Endothelial cell of umbilical vein (primary cell): Measurements from ENCODE around the gene TUB. TPM values are rescaled to one million over a fixed set of nuclear protein-coding genes. Genes with fewer than 3 reads are reported as not detected.
A peak's percentile ranks its signal among the peaks of the same experiment; 100 is the strongest.

ENCODE experiments used
- BruUV-seq: library from RNA; stranded (reverse); fragments of 400-500 nt; replicated peaks from 2 replicates; lab custom pipeline; 2021; lab: Mats Ljungman, UMichigan
- CTCF ChIA-PET: fragments of 300-600, 350-600 bp; sonication (Branson Sonifier 250); formaldehyde crosslinking; loops from one replicate; lab custom pipeline; 2021; ENCODE audit warnings: antibody characterized with exemption, inconsistent platforms; lab: Charles Lee
- POLR2A ChIA-PET: fragments of 300-600, 350-600 bp; sonication (Branson Sonifier 250); formaldehyde crosslinking; loops from one replicate; lab custom pipeline; 2021; ENCODE audit warnings: antibody characterized with exemption, inconsistent platforms; lab: Charles Lee
- DNase-seq: peaks from one replicate; pipeline ENCODE4 v3.0.0-alpha.2; 2011; ENCODE audit warnings: low read depth, low spot score
- FAIRE-seq: peaks from 2 replicates; lab custom pipeline; 2011; peaks lifted over from hg19 to GRCh38; lab: Jason Lieb, UNC
- H2AFZ ChIP-seq: 2 replicates; pipeline ENCODE4 v1.6.0; 2012; ENCODE audit warnings: low read depth, low read length, control low read depth, inconsistent platforms
- H3K27ac ChIP-seq: 2 replicates; pipeline ENCODE4 v1.5.1; 2011; ENCODE audit warnings: low read depth, mild to moderate bottlenecking, control low read depth, low read length, moderate library complexity; ENCODE audit not compliant: insufficient read depth
- H3K27me3 ChIP-seq, 2 experiments: 2 replicates each; pipeline versions ENCODE4 v1.6.0 to v1.6.1; 2011; ENCODE audit warnings: low read length in 2 of 2, mixed read lengths in 1 of 2; ENCODE audit not compliant: control insufficient read depth in 2 of 2, insufficient read depth in 2 of 2
- H3K36me3 ChIP-seq, 2 experiments: 2 replicates in 1 of 2; 3 replicates in 1 of 2; pipeline ENCODE4 v1.5.1; 2011; ENCODE audit warnings: low read length in 2 of 2, mild to moderate bottlenecking in 1 of 2, moderate library complexity in 1 of 2; ENCODE audit not compliant: control insufficient read depth in 2 of 2, insufficient read depth in 2 of 2; ENCODE audit errors: extremely low read depth in 1 of 2
- H3K4me1 ChIP-seq: 3 replicates; pipeline ENCODE4 v1.5.1; 2011; ENCODE audit warnings: mild to moderate bottlenecking, low read length; ENCODE audit not compliant: control insufficient read depth, insufficient read depth; ENCODE audit errors: extremely low read depth
- H3K4me2 ChIP-seq: 2 replicates; pipeline ENCODE4 v1.6.1; 2011; ENCODE audit warnings: low read length, control low read depth, mixed read lengths; ENCODE audit not compliant: insufficient read depth
- H3K4me3 ChIP-seq, 3 experiments: fragments of 200-600 bp in 1 of 3; sonication (generic), shearing (Covaris generic) in 1 of 3; replicated peaks in 1 of 3; 2 replicates each; pipeline ENCODE4 v1.5.1; 2011 to 2016; ENCODE audit warnings: control low read depth in 3 of 3, low read length in 3 of 3, mild to moderate bottlenecking in 2 of 3, inconsistent platforms in 1 of 3, low read depth in 1 of 3, moderate library complexity in 1 of 3; ENCODE audit not compliant: insufficient read depth in 1 of 3
- H3K79me2 ChIP-seq: 2 replicates; pipeline ENCODE4 v1.6.0; 2012; ENCODE audit warnings: low read length, inconsistent platforms; ENCODE audit not compliant: control insufficient read depth, insufficient read depth
- H3K9ac ChIP-seq: replicated peaks from 2 replicates; pipeline ENCODE3; 2011; ENCODE audit warnings: low read length, control low read depth; ENCODE audit not compliant: insufficient read depth; ENCODE audit errors: extremely low read depth
- H3K9me1 ChIP-seq: replicated peaks from 3 replicates; pipeline ENCODE4 v1.6.0; 2011; ENCODE audit warnings: mild to moderate bottlenecking, low read length; ENCODE audit not compliant: control insufficient read depth, insufficient read depth; ENCODE audit errors: extremely low read depth
- H3K9me3 ChIP-seq: replicated peaks from 2 replicates; pipeline ENCODE4 v1.5.1; 2012; ENCODE audit warnings: low read length, inconsistent platforms; ENCODE audit not compliant: control insufficient read depth, insufficient read depth
- H4K20me1 ChIP-seq: replicated peaks from 2 replicates; pipeline ENCODE3; 2011; ENCODE audit warnings: mild to moderate bottlenecking, low read length; ENCODE audit not compliant: control insufficient read depth, insufficient read depth; ENCODE audit errors: extremely low read depth
- CTCF ChIP-seq, 2 donors: IDR thresholded peaks; 1 replicate in 1 of 2; 2 replicates in 1 of 2; pipeline ENCODE4 v1.5.1; 2011; ENCODE audit warnings: low read length in 2 of 2, mild to moderate bottlenecking in 2 of 2, moderate library complexity in 2 of 2, control low read depth in 1 of 2, inconsistent platforms in 1 of 2, low read depth in 1 of 2; ENCODE audit not compliant: insufficient read depth in 1 of 2; ENCODE audit errors: extremely low read depth in 1 of 2
- GATA2 ChIP-seq: IDR thresholded peaks from 2 replicates; pipeline ENCODE4 v1.7.0; 2011; ENCODE audit warnings: low read depth, mild to moderate bottlenecking, moderate library complexity, mixed read lengths, low read length; ENCODE audit not compliant: insufficient read length, insufficient read depth
- JUN ChIP-seq: IDR thresholded peaks from 2 replicates; pipeline ENCODE4 v1.6.1; 2011; ENCODE audit warnings: borderline replicate concordance, low read depth; ENCODE audit not compliant: insufficient read length, insufficient read depth
- POLR2A ChIP-seq: IDR thresholded peaks from 2 replicates; pipeline ENCODE4 v1.6.1; 2012; ENCODE audit warnings: low read depth, mild to moderate bottlenecking, control low read depth, low read length
- POLR2AphosphoS5 ChIP-seq: IDR thresholded peaks from 2 replicates; pipeline ENCODE4 v1.6.1; 2012; ENCODE audit warnings: low read depth, mild to moderate bottlenecking, control low read depth, low read length, moderate library complexity; ENCODE audit not compliant: insufficient read depth
- dilution Hi-C: fragments of 300-500 bp; cut with MboI; formaldehyde crosslinking; loops from one replicate; pipeline ENCODE4 v1.15.0; 2019; ENCODE audit warnings: low sequenced_read_pairs; ENCODE audit not compliant: extremely low pct_ligation_motif_present
- intact Hi-C: fragments of 100-400 bp; cut with micrococcal nuclease; formaldehyde crosslinking; loops from one replicate; pipeline ENCODE4 v1.10.0; 2022
- polyA plus RNA-seq, 4 experiments: library from polyadenylated mRNA; depleted of rRNA in 3 of 4; stranded (reverse) in 3 of 4; unstranded in 1 of 4; fragments of >200 nt; gene quantifications; 2 replicates each; pipeline versions ENCODE4 v1.2.1 to v1.2.3, GENCODE V29; 2011 to 2012; ENCODE audit warnings: missing spikeins in 1 of 4
- total RNA-seq: library from RNA; stranded (reverse); gene quantifications from 2 replicates; pipeline ENCODE4 v1.2.3, GENCODE V29; 2021

Gene TUB
- total and polyA plus RNA-seq, 2 donors (not counting 3 experiments of a cell fraction or from before 2014, with no cell fraction given), result 2.3 to 3.9 TPM

DNA sequence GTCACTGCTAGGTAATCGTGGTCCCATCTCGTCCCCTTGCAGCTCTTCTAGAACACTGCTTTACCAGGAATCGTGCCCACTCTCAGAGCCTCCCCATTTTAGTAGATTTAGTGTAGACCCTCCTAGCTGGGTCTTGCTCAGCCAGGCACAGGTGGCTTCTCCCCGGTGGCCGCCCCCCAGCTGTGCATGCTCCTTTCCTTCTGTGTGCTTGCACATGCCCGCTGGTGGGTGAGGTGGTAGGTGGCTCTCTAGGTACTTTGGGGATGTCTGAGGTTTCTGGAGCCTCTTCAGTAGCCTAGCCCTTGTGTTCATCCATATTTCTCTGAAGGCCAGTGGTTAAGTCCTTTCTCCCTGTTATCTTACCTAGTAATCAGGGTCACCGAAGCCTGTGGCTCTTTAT, 5.6 kb downstream of the TUB start:
- H3K79me2 ChIP-seq, result no peaks in the 10 kb centered on the region
- H3K9ac ChIP-seq, result no peak overlapping the region
- no peaks in the 10 kb centered on the region for H4K20me1 ChIP-seq
- peaks cover 4% of the 10 kb centered on the region for H3K4me1 ChIP-seq
- H3K27ac ChIP-seq, result no peak overlapping the region
- no peak overlapping the region for H3K4me3 ChIP-seq
- ChIA-PET CTCF (interaction anchor here (1.3 to 20.3 kb wide), 4 partner anchors 13 to 79 kb away, joined by 3 to 822 read pairs (median 48); no protein-coding TSS in a partner anchor), POLR2A (no interaction called here)
- no peak overlapping the region for H2AFZ ChIP-seq
- intact Hi-C loops (no loop called here), dilution Hi-C loops (no loop called here)
- DNase-seq, result no peak
- H3K4me2 ChIP-seq, result no peak overlapping the region
- BruUV-seq, result no TSS peak
- H3K9me3 ChIP-seq, result no peaks in the 10 kb centered on the region
- no peaks in the 10 kb centered on the region for H3K36me3 ChIP-seq
- no peaks in the 10 kb centered on the region for H3K27me3 ChIP-seq
- H3K9me1 ChIP-seq, result no peaks in the 10 kb centered on the region
- TF ChIP-seq JUN (no peak), GATA2 (no peak), POLR2A (no peak), POLR2AphosphoS5 (no peak)
- no peak for FAIRE-seq

- dilution Hi-C loops (no loop called here), intact Hi-C loops (no loop called here)
- no peak overlapping the region for H3K27ac ChIP-seq
- H3K4me3 ChIP-seq, result no peak overlapping the region
- no peak for FAIRE-seq
- no peaks in the 10 kb centered on the region for H3K36me3 ChIP-seq
- TF ChIP-seq CTCF (IDR thresholded peaks at IDR 0.05; ENCODE audit: extremely low read depth in 1 of 2, insufficient read depth in 1 of 2, low read depth in 1 of 2, low read length in 2 of 2) (peak in 1 of 2 donors; percentile 13), POLR2A (no peak)
- ChIA-PET CTCF (interaction anchor here (1.1 to 20.3 kb wide), 5 partner anchors 12 to 100 kb away, joined by 5 to 822 read pairs (median 84); partner anchors contain the start of gene EIF3F), POLR2A (no interaction called here)
- H3K79me2 ChIP-seq, result no peaks in the 10 kb centered on the region
- BruUV-seq, result no TSS peak
- no peak overlapping the region for H3K4me2 ChIP-seq
- H3K9ac ChIP-seq, result no peak overlapping the region
- no peaks in the 10 kb centered on the region for H3K9me3 ChIP-seq
- H3K9me1 ChIP-seq, result no peaks in the 10 kb centered on the region
- no peak for DNase-seq
- H4K20me1 ChIP-seq, result no peaks in the 10 kb centered on the region
- no peaks in the 10 kb centered on the region for H3K4me1 ChIP-seq
- no peak overlapping the region for H2AFZ ChIP-seq
- no peaks in the 10 kb centered on the region for H3K27me3 ChIP-seq
Measured at GRCh38 chr11:8087185-8087584, 6.2 kb downstream of the TUB start.
